ENCODE results near the gene ENDOV. TPM values are rescaled to one million over a fixed set of nuclear protein-coding genes. Genes with fewer than 3 reads are reported as not detected.

ENDOV gene
- total and polyA plus RNA-seq, 2 of the 13 experiments (the other 11 are each of a cell fraction or from before 2014, with no cell fraction given) = 15.1 to 17.1 TPM

- H4K20me1 ChIP-seq (ENCODE audit: insufficient read depth, low read length) = peaks cover 14% of the 10 kb centered on the region; the same call in 1 of the 2 replicates
- H3K4me1 ChIP-seq (ENCODE audit: insufficient read depth, low read length) = peaks cover 13% of the 10 kb centered on the region
- FAIRE-seq (no peak), DNase-seq (ENCODE audit: low spot score) (no peak), ATAC-seq (no peak)
- H3K36me3 ChIP-seq (replicated peaks in 1 of 2; ENCODE audit: control insufficient read depth in 1 of 2, insufficient read depth in 2 of 2, low read length in 2 of 2) = no peaks in the 10 kb centered on the region
- 3% methylated on average over 6 of the region's 10 CpGs for WGBS (ENCODE audit: low lambda C conversion rate)
- in situ Hi-C loops (cut with HindIII; ENCODE audit: extremely low pct_ligation_motif_present, low pct_unique_long_range_greater_than_20kb) (no loop called here), intact Hi-C loops (cut with micrococcal nuclease; ENCODE audit: unreplicated experiment) (no loop called here)
- BruUV-seq (replicated peaks) = no TSS peak
- no peak overlapping the region for H3K4me2 ChIP-seq (ENCODE audit: low read depth, low read length)
- TF ChIP-seq HES4 (CRISPR knock-in tag; IDR thresholded peaks at IDR 0.05; ENCODE audit: borderline replicate concordance) (no peak), ZKSCAN5 (CRISPR knock-in tag; IDR thresholded peaks at IDR 0.05) (no peak), RFXAP (CRISPR knock-in tag; IDR thresholded peaks at IDR 0.05; ENCODE audit: borderline replicate concordance) (no peak), TP53 (CRISPR knock-in tag; conservative IDR thresholded peaks at IDR 0.05) (no peak), PHF20 (CRISPR knock-in tag; IDR thresholded peaks at IDR 0.05) (no peak), BATF2 (CRISPR knock-in tag; IDR thresholded peaks at IDR 0.05) (no peak), NCOA1 (CRISPR knock-in tag; IDR thresholded peaks at IDR 0.05) (no peak), ETS1 (CRISPR knock-in tag; IDR thresholded peaks at IDR 0.05) (no peak), HNRNPK (IDR thresholded peaks at IDR 0.05; ENCODE audit: low read depth, low read length, poor library complexity, severe bottlenecking) (no peak), IRX3 (CRISPR knock-in tag; IDR thresholded peaks at IDR 0.05; ENCODE audit: borderline replicate concordance, low read depth) (no peak), XBP1 (CRISPR knock-in tag; IDR thresholded peaks at IDR 0.05) (no peak), ZNF761 (CRISPR knock-in tag; conservative IDR thresholded peaks at IDR 0.05) (no peak), NFE2L2 (IDR thresholded peaks at IDR 0.05; ENCODE audit: low read length) (no peak), ZHX1 (CRISPR knock-in tag; IDR thresholded peaks at IDR 0.05; ENCODE audit: low read depth) (no peak)
- CTCF ChIA-PET (ENCODE audit: low intra/inter-chr PET ratio, low total read pairs) = no interaction called here
- no peaks in the 10 kb centered on the region for H3K79me2 ChIP-seq (ENCODE audit: insufficient read depth, low read length)
- no peaks in the 10 kb centered on the region for H3K9me3 ChIP-seq (ENCODE audit: low read length)
- POLR2A ChIA-PET = no interaction called here
- H3K27ac ChIP-seq (ENCODE audit: extremely low read length, insufficient read depth, low read length) = no peak overlapping the region
- no peak overlapping the region for H3K9ac ChIP-seq (ENCODE audit: insufficient read depth, low read depth, low read length)
- H3K27me3 ChIP-seq (ENCODE audit: control insufficient read depth in 1 of 2, insufficient read depth in 2 of 2, low read length in 2 of 2) = peaks cover 15 to 38% of the 10 kb centered on the region in 2 experiments; a peak in 3 of 5 replicates
- H2AFZ ChIP-seq (ENCODE audit: low read length) = no peak overlapping the region
- H3K4me3 ChIP-seq (replicated peaks in 1 of 3; ENCODE audit: insufficient read depth in 1 of 3, low read depth in 2 of 3, low read length in 3 of 3) = no peak overlapping the region
Measured at GRCh38 chr17:80445726-80446110, 30.8 kb downstream of the ENDOV start.
